T-helper 22 cell (primary cell): ENCODE data around the gene FAM111B.
A peak's percentile ranks its signal among the peaks of the same experiment; 100 is the strongest.
"Not testable (repeated sequence)": the region's sequence is repeated elsewhere in the genome, so short reads cannot be mapped to it uniquely, and the experiment has no call there.

ENCODE experiments used
- DNase-seq: peaks from one replicate; pipeline ENCODE4 v3.0.0-alpha.2; 2020; ENCODE audit warnings: low read depth

FAM111B gene, protein sequence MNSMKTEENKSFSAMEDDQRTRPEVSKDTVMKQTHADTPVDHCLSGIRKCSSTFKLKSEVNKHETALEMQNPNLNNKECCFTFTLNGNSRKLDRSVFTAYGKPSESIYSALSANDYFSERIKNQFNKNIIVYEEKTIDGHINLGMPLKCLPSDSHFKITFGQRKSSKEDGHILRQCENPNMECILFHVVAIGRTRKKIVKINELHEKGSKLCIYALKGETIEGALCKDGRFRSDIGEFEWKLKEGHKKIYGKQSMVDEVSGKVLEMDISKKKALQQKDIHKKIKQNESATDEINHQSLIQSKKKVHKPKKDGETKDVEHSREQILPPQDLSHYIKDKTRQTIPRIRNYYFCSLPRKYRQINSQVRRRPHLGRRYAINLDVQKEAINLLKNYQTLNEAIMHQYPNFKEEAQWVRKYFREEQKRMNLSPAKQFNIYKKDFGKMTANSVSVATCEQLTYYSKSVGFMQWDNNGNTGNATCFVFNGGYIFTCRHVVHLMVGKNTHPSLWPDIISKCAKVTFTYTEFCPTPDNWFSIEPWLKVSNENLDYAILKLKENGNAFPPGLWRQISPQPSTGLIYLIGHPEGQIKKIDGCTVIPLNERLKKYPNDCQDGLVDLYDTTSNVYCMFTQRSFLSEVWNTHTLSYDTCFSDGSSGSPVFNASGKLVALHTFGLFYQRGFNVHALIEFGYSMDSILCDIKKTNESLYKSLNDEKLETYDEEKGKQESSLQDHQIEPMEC

DNA sequence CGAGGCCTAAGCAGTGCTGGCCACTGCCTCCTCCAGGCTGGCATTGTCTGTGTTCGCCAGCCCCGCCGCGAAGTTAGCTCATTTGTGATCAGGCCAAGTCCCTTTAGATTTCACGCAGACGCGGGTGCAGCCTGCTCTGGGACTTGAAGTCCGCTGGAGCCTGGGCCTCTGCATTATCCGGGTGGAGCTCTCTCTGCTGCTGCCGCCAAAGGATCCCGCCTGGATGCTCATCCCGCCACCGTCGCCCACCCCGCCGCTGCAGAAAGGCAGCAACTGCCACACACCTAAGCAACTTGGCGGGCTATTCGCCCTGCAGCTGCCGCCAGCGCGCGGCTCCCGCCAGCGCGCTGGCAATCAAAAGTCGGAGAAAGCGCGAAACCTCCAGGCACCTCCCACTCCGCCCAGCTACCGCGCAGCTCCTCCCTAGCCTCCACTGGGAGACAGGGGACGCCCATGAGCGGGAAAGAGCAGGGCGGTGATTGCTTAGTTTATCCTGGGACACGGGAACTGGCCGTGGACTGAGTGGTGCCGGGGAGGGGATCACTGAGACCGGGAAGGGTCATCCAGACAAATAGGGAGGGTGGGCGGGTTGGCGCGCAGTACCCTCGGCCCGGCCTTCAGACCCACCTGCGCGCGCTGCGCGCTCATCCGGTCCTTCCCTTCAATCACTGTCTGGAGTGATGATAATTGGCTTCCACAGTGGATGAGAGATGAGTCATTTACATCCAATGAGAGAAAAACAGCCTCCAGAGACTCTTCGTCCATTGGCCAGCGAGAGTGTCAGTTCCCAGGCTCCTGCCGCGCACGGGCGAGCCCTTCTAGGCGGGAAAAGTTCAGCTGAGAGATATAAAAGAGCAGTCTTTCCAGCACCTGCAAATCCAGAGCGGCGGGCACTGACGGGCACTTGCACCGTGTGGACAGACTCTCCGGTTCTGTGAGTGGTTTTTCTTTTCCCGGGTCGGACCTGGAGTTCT lies at the start of gene FAM111B:
Gene FAM111B (plus strand): TSS at position 875 of the 974 bp plus-strand sequence. CDS start 2,389 bp downstream, outside the sequence.
- DNase-seq, result peak; percentile 63

DNA sequence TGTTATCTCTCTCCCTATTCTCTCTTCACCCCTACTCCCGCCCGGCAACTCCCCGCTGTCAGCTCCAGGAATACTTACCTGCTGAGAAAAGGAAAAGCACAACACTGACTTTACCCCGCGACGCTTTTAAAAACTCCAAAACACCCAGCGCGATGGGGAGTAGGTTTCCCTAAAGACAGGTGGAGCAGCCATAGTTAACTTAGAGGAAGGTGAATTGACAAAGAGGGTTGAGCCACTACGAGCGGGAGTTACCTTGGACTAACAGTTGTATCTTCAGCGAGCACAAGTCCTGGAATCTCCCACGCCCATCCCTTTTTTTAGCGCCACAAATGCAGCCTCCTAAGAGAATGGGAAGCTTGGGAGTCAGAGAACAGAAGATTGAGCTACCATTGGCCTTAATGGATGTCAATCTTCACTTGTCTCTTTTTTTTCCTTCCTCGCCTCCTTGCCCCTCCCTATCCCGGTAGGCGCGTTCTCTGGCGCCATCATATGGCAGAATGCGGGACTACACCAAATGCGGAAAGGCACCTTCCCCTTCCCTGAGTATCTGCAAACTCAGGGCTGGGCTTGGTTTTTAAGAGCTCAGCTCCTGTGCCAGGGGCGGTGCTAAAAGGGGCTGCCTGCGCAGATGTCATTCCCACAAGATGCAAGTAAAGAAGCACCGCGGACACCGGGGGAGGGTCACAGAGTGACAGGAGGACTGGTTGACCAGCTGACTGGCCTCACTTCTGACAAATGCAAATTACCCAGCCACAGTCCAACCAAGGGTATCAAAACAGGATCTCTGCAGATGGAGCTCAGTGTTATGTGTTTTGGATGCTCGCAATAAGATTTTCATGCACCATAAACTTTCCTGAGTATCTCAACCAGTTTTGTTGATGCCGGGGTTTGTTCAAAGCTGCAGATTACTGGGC lies 48.7 kb upstream of the FAM111B start:
- peak; percentile 40 for DNase-seq

DNA sequence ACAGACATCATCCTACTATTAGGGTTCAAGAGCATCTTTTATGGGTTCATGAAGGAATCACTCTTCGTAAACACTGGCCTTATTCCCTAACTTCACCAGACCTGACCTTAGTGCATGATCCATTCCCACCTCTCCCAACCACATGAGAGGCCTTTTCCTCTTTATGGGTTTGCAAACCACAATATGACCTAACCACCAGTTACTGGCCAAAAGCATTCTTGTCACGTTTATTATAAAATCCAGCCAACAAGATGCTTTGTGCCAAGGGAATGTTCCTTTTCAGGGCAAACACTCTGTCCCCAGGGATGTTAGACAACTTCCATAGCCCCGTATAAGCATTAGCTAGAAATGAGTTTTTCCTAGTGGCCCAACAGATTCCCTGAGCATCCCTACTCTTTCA lies 46.9 kb upstream of the FAM111B start:
- not testable (repeated sequence) for DNase-seq

DNA sequence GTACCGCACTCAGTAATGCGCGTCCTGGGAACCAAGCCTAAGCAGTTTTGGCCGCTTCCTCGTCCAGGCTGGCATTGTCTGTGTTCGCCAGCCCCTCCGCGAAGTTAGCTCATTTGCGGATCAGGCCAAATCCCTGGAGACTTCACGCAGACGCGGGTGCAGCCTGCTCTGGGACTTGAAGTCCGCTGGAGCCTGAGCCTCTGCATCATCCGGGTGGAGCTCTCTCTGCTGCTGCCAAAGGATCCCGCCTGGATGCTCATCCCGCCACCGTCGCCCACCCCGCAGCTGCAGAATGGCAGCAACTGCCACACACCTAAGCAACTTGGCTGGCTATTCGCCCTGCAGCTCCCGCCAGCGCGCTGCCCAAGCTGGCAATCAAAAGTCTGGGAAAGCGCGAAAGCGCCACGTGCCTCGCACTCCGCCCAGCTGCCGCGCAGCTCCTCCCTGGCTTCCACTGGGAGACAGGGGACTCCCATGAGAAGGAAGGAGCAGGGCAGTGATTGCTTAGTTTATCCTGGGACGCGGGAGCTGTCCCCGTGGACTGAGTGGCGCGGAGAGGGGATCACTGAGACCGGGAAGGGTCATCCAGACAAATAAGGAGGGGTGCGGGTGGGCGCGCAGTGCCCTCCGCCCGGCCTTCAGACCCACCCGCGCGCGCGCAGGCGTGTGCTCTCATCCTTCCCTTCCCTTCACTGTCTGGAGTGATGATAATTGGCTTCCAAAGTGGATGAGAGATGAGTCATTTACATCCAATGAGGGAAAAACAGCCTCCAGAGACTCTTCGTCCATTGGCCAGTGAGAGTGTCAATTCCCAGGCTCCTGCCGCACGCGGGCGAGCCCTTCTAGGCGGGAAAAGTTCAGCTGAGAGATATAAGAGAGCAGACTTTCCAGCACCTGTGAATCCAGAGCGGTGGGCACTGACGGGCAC lies 44.2 kb upstream of the FAM111B start:
- DNase-seq, result no peak

DNA sequence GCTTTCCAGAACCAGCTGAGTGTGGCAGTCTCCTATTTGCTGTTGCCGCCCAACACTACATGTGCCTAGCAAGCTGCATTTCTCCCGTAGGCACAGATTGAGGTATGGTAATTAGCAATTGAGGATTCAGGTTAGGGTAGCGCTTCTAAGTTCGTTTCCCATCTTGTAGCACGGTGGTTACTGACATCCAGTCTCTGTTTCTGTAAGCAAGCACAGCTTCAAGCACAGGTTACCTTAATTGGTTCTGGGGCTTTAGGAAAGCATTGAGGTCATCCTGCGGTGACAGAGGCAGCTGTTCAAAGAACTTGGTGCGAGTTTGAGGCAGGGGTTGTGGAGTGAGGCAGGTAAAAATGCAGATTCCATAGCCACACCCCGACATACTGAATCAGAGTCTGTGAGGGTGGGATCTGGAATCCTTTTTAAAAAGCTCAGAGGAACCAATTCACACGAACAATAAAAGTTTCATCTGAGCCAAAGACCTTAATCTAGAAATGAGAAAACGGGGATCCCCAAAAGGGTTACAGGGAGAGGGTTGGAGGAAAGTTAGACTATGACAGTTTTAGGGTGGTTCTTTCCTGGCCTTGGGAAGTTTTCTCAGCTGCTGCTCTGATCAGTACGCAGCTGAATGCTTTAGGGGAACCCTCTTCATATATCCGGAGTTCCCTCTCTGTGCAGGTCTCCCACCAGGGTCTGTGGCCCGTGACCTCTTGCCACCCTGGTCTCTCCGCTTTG lies 42.9 kb upstream of the FAM111B start:
- not testable (repeated sequence) for DNase-seq

DNA sequence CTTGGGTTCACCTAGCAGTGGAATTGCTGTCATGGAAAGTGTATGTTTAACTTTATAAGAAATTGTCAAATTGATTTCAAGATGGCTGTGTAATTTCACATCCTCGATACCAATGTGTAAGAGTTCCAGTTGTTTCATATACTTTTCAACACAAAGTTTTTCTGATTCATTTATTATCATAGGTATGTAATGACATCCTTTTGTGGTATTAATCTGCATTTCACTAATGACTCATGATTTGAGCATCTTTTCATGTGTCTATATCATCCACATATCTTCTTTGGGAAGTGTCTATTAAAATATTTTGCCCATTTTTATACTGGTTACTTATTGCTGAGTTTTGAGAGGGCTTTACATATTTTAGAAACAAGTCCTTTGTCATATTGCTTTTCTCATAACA lies 38.0 kb upstream of the FAM111B start:
- no peak for DNase-seq

DNA sequence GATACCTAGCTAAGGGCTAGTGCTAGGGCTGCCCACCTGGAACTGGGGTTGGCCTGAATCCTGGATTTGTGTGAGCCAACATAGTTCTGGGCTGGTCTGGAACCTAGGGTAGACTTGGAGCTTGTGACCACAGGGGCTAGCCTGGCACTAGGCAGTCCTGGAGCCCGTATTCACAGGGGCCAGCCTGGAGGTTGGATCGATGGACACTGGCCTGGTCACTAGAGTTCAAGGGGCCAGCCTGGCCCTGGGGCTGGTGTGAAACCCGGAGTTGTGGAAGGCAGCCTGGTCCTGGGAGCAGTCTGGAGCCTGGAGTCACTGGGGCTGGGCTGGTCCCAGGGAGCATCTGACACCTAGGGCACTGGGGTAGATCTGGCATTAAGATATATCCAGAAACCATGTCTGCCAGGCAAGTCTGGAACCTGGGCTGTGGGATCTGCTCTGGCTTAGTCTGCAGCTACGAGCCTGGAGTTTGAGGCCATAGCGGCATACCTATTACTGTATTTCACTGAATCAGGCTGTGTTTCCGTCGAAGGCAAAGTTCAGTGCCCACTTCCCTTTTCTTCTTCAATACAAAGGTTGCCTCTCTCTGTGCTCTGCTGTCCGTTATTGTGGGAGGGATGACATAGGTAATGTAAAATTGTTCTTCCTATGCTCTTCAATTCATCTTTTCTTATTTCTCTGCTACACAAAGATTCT lies 30.0 kb upstream of the FAM111B start:
- DNase-seq, result no peak

DNA sequence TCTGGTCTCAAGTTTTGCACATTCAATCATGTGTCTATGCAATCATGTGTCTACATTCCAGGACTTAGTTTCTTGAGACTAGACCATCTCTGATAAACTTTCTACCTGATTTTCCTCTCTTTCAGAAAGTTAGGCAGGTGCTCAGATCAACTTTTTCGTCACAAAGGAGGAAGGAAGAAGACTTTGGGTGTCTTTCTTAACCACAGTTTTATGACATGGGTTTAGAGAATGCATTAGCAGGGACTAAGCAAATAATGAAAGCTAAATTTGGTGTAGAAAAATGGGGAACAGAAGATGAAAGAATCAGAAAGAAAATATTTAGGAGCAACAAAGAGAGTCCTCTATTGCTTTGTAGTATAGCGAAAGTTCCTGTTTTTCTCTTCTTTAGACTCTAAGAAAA lies 28.6 kb upstream of the FAM111B start:
- DNase-seq, result no peak

DNA sequence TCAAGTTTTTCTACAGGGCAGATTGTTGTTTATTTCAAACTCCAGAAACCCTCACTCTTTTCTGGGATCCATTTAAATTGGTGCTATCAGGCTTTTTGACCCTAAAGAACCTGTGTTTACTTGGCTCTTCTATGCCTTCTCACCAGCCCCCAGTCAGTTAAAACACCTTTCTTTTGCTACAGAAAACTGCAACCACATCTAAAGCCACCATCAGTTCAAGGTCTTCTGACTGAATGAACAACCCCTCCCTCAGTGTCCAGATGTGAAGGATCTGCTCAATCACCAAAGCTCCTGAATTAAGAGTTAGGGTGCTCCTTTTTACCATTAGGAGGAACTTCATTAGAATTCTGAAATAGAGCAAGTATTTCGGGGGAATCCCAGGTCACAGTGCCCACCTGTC lies 28.0 kb upstream of the FAM111B start:
- DNase-seq, result no peak

DNA sequence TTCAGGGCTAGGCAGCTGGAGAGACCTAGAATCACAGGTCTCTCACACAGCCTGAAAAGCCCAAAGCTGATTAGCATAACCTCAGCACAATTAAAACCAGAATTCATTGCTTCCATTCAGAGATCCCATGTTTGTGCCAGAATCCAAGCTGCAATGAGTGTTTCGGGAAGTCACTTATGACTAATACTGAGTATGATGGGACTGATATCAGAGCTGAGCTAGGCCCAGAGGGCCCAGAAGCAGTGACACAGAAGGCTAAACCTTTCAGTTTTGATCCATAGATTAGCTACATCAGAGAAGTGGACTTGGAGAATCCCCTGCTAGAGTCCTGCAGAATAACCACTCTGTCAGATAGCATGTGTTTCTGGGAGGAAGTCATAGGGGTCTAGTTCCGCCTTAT lies 26.6 kb upstream of the FAM111B start:
- DNase-seq, result not testable (repeated sequence)

DNA sequence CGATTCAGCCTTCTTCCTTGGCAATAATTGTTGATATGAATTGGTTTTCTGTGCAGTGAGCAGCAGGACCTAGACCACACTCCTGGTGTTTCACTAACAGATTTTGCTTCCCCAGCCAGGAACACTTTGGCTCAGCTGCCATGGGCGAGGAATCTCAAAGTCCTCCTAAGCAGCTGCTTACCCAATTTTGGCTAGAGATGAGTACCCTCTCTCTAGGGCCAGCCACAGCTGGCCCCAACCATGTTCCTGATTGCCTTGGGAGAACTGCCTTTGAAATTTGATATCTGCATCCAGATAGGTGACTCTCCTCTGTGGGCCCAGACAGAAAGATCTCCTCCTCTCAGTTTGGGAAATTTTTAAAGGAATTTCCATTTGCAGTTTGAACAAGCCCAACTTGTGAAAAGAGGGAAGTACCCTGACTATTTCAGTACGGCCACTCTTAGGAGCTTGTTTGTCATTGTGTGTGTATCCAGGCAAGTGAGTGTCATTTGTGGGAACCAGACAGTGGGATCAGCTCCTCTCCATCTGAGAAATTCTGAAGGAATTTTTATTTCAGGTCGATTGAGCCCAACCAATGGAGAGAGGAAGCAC lies 25.5 kb upstream of the FAM111B start:
- not testable (repeated sequence) for DNase-seq

DNA sequence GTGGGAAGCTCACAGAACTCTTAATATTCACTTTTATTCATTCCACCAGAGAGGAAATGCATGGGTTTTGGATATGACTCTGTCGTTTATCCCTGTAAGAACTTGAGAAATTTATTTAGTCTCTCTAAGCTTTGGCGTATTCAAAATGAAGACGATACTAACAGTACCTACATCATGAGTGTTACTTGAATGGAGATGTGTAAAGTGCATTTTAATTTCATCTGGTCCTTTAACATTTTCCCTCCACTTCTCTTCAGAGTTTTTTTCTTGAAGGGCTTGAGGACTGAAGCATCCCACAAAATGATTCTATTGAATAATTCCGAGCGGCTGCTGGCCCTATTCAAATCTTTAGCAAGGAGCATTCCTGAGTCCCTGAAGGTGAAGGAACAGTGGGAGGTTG lies 21.0 kb upstream of the FAM111B start, which contains the start of gene GLYATL1B:
Gene GLYATL1B (plus strand): TSS at position 301 of the 400 bp plus-strand sequence. CDS start 0 bp downstream, at position 301.
- DNase-seq, result not testable (repeated sequence)

DNA sequence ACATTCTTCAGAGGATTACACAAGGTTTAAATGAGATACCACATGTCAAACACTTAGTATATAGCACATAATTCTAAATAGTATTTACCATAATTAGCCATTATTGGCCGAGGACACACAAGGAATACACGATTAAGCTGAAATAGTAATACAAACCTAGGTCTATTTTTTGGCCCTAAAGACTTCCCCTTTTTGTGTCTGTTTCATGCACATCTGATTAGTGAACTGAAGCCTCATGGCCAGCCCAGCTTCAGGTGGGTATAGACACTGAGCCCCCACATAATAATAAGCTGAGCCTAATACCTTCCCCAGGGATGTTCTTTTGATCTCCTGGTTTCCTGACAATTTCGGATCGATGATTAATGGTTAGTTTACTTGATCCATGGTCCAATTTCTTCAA lies 18.9 kb upstream of the FAM111B start:
- DNase-seq, result no peak

DNA sequence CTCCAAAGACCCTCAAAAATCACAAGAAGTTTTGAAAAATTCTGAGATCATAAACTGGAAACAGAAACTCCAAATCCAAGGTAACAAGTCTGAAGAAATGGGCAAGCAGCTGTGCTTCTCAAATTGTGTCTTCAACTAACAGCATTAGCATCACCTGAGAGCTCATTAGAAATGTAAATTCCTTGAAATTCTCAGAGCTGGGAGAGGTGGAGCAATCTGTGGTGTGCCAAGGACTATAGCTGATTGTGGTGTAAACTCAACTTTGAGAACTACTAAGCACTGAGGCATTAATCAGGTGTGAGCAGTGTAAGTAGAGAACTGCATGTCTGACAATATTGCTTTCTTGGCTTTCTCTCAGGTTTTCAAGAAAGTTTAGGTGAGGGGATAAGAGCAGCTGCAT lies 13.5 kb upstream of the FAM111B start:
- not testable (repeated sequence) for DNase-seq

DNA sequence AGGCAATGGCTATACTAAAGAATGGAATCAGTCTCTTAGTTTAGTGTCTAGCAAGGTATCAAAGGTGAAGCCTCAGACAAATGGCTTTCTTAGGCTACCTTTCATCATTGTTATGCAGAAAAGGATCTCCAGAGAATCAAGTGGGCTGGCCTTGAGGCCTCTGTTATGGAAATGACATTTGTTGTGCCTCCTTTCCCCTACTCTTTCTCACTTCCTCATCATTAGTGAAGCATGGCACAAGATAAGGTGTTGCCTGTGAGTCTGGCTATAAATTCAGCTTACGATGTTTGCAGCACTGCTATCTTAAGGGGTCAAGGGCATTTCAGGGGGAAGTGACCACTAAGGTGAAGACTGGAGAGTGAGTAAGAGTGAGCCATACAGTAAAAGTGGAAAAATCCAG lies 11.8 kb upstream of the FAM111B start:
- not testable (repeated sequence) for DNase-seq

DNA sequence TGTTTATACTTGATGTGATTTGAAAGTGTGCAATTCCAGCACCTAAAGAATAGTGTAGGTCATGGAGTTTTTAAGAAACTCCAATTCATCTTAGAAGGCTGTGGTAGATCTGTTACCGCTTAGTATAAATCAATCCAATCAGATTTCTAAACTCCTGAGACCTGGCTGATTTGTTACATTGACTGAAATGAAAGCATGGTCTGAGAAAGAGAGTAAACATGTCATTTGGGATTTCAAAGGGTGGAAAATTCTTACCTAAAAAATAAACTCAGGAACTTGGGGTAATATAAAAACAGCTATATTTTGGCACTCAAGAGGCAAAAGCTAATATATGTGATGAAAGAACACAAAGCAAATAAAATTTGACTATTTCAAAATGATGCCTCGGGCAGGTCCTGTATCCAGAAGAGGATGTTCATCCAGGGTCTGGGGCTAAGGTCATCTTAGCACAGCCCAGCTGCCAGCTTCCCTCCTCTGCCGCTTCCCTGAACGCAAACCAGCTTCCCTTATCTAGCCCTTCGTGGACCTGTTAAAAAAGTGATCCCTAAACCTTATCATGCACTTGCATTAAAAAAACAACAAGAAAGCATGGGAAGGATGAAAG lies 11.0 kb upstream of the FAM111B start:
- DNase-seq, result not testable (repeated sequence)

DNA sequence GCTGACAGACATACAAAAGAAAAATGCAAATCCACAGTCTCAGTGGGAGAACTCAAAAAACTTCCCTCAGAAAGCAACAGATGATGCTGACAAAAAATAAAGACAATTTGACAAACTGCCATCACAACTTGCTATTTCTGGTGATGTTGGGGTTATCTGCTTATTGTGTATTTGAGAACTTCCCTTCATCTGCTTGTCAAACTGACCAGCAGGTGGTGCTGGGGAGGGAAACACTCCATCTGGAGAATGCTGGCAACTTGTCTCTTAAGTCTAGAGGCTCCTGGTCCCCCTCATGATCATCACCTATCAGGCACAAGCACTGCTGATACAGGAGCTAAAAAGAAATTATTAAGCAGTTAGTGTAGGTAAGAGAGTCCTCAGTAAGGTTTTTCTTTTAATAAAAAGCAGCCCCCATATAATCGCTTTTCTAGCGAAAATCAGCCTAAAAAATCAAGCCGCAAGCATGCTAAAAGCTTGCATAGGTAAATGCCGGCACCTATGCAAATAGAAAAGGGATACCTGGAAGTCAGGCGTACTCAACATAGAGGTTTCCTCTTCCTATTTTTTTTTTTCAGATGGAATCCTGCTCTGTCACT lies 9.8 kb upstream of the FAM111B start:
- DNase-seq, result peak; percentile 37
